Endothelial cell of umbilical vein (primary cell): ENCODE measurements around the gene CFAP69. TPM values are rescaled to one million over a fixed set of nuclear protein-coding genes. Genes with fewer than 3 reads are reported as not detected.

Experiments
- BruUV-seq: library from RNA; stranded (reverse); fragments of 400-500 nt; replicated peaks from 2 replicates; lab custom pipeline; 2021; lab: Mats Ljungman, UMichigan
- CTCF ChIA-PET: fragments of 300-600, 350-600 bp; sonication (Branson Sonifier 250); formaldehyde crosslinking; loops from one replicate; lab custom pipeline; 2021; ENCODE audit warnings: antibody characterized with exemption, inconsistent platforms; lab: Charles Lee
- POLR2A ChIA-PET: fragments of 300-600, 350-600 bp; sonication (Branson Sonifier 250); formaldehyde crosslinking; loops from one replicate; lab custom pipeline; 2021; ENCODE audit warnings: antibody characterized with exemption, inconsistent platforms; lab: Charles Lee
- DNase-seq: peaks from one replicate; pipeline ENCODE4 v3.0.0-alpha.2; 2011; ENCODE audit warnings: low read depth, low spot score
- FAIRE-seq: peaks from 2 replicates; lab custom pipeline; 2011; peaks lifted over from hg19 to GRCh38; lab: Jason Lieb, UNC
- H2AFZ ChIP-seq: 2 replicates; pipeline ENCODE4 v1.6.0; 2012; ENCODE audit warnings: low read depth, low read length, control low read depth, inconsistent platforms
- H3K27ac ChIP-seq: 2 replicates; pipeline ENCODE4 v1.5.1; 2011; ENCODE audit warnings: low read depth, mild to moderate bottlenecking, control low read depth, low read length, moderate library complexity; ENCODE audit not compliant: insufficient read depth
- H3K27me3 ChIP-seq, 2 experiments: 2 replicates each; pipeline versions ENCODE4 v1.6.0 to v1.6.1; 2011; ENCODE audit warnings: low read length in 2 of 2, mixed read lengths in 1 of 2; ENCODE audit not compliant: control insufficient read depth in 2 of 2, insufficient read depth in 2 of 2
- H3K36me3 ChIP-seq, 2 experiments: 2 replicates in 1 of 2; 3 replicates in 1 of 2; pipeline ENCODE4 v1.5.1; 2011; ENCODE audit warnings: low read length in 2 of 2, mild to moderate bottlenecking in 1 of 2, moderate library complexity in 1 of 2; ENCODE audit not compliant: control insufficient read depth in 2 of 2, insufficient read depth in 2 of 2; ENCODE audit errors: extremely low read depth in 1 of 2
- H3K4me1 ChIP-seq: 3 replicates; pipeline ENCODE4 v1.5.1; 2011; ENCODE audit warnings: mild to moderate bottlenecking, low read length; ENCODE audit not compliant: control insufficient read depth, insufficient read depth; ENCODE audit errors: extremely low read depth
- H3K4me2 ChIP-seq: 2 replicates; pipeline ENCODE4 v1.6.1; 2011; ENCODE audit warnings: low read length, control low read depth, mixed read lengths; ENCODE audit not compliant: insufficient read depth
- H3K4me3 ChIP-seq, 3 experiments: fragments of 200-600 bp in 1 of 3; sonication (generic), shearing (Covaris generic) in 1 of 3; replicated peaks in 1 of 3; 2 replicates each; pipeline ENCODE4 v1.5.1; 2011 to 2016; ENCODE audit warnings: control low read depth in 3 of 3, low read length in 3 of 3, mild to moderate bottlenecking in 2 of 3, inconsistent platforms in 1 of 3, low read depth in 1 of 3, moderate library complexity in 1 of 3; ENCODE audit not compliant: insufficient read depth in 1 of 3
- H3K79me2 ChIP-seq: 2 replicates; pipeline ENCODE4 v1.6.0; 2012; ENCODE audit warnings: low read length, inconsistent platforms; ENCODE audit not compliant: control insufficient read depth, insufficient read depth
- H3K9ac ChIP-seq: replicated peaks from 2 replicates; pipeline ENCODE3; 2011; ENCODE audit warnings: low read length, control low read depth; ENCODE audit not compliant: insufficient read depth; ENCODE audit errors: extremely low read depth
- H3K9me1 ChIP-seq: replicated peaks from 3 replicates; pipeline ENCODE4 v1.6.0; 2011; ENCODE audit warnings: mild to moderate bottlenecking, low read length; ENCODE audit not compliant: control insufficient read depth, insufficient read depth; ENCODE audit errors: extremely low read depth
- H3K9me3 ChIP-seq: replicated peaks from 2 replicates; pipeline ENCODE4 v1.5.1; 2012; ENCODE audit warnings: low read length, inconsistent platforms; ENCODE audit not compliant: control insufficient read depth, insufficient read depth
- H4K20me1 ChIP-seq: replicated peaks from 2 replicates; pipeline ENCODE3; 2011; ENCODE audit warnings: mild to moderate bottlenecking, low read length; ENCODE audit not compliant: control insufficient read depth, insufficient read depth; ENCODE audit errors: extremely low read depth
- EZH2 ChIP-seq: IDR thresholded peaks from 2 replicates; pipeline ENCODE4 v1.6.1; 2012; ENCODE audit warnings: borderline replicate concordance, low read depth, mild to moderate bottlenecking, moderate library complexity, low read length, inconsistent platforms; ENCODE audit not compliant: severe bottlenecking
- FOS ChIP-seq: IDR thresholded peaks from 2 replicates; pipeline ENCODE4 v1.6.1; 2011; ENCODE audit warnings: mild to moderate bottlenecking, low read length, moderate library complexity, borderline replicate concordance; ENCODE audit not compliant: insufficient read depth
- GATA2 ChIP-seq: IDR thresholded peaks from 2 replicates; pipeline ENCODE4 v1.7.0; 2011; ENCODE audit warnings: low read depth, mild to moderate bottlenecking, moderate library complexity, mixed read lengths, low read length; ENCODE audit not compliant: insufficient read length, insufficient read depth
- JUN ChIP-seq: IDR thresholded peaks from 2 replicates; pipeline ENCODE4 v1.6.1; 2011; ENCODE audit warnings: borderline replicate concordance, low read depth; ENCODE audit not compliant: insufficient read length, insufficient read depth
- MYC ChIP-seq: IDR thresholded peaks from one replicate; pipeline ENCODE4 v1.6.1; 2011; ENCODE audit warnings: mild to moderate bottlenecking, low read depth, low read length
- POLR2A ChIP-seq: IDR thresholded peaks from 2 replicates; pipeline ENCODE4 v1.6.1; 2012; ENCODE audit warnings: low read depth, mild to moderate bottlenecking, control low read depth, low read length
- POLR2AphosphoS5 ChIP-seq: IDR thresholded peaks from 2 replicates; pipeline ENCODE4 v1.6.1; 2012; ENCODE audit warnings: low read depth, mild to moderate bottlenecking, control low read depth, low read length, moderate library complexity; ENCODE audit not compliant: insufficient read depth
- dilution Hi-C: fragments of 300-500 bp; cut with MboI; formaldehyde crosslinking; loops from one replicate; pipeline ENCODE4 v1.15.0; 2019; ENCODE audit warnings: low sequenced_read_pairs; ENCODE audit not compliant: extremely low pct_ligation_motif_present
- intact Hi-C: fragments of 100-400 bp; cut with micrococcal nuclease; formaldehyde crosslinking; loops from one replicate; pipeline ENCODE4 v1.10.0; 2022
- polyA plus RNA-seq, 4 experiments: library from polyadenylated mRNA; depleted of rRNA in 3 of 4; stranded (reverse) in 3 of 4; unstranded in 1 of 4; fragments of >200 nt; gene quantifications; 2 replicates each; pipeline versions ENCODE4 v1.2.1 to v1.2.3, GENCODE V29; 2011 to 2012; ENCODE audit warnings: missing spikeins in 1 of 4
- total RNA-seq: library from RNA; stranded (reverse); gene quantifications from 2 replicates; pipeline ENCODE4 v1.2.3, GENCODE V29; 2021
- TF ChIP-seq, protein P1 (sequence below), 2 donors: IDR thresholded peaks; 1 replicate in 1 of 2; 2 replicates in 1 of 2; pipeline ENCODE4 v1.5.1; 2011; ENCODE audit warnings: low read length in 2 of 2, mild to moderate bottlenecking in 2 of 2, moderate library complexity in 2 of 2, control low read depth in 1 of 2, inconsistent platforms in 1 of 2, low read depth in 1 of 2; ENCODE audit not compliant: insufficient read depth in 1 of 2; ENCODE audit errors: extremely low read depth in 1 of 2

Gene CFAP69
- total and polyA plus RNA-seq, 2 donors (not counting 3 experiments of a cell fraction or from before 2014, with no cell fraction given): 0.81 to 4.4 TPM

DNA sequence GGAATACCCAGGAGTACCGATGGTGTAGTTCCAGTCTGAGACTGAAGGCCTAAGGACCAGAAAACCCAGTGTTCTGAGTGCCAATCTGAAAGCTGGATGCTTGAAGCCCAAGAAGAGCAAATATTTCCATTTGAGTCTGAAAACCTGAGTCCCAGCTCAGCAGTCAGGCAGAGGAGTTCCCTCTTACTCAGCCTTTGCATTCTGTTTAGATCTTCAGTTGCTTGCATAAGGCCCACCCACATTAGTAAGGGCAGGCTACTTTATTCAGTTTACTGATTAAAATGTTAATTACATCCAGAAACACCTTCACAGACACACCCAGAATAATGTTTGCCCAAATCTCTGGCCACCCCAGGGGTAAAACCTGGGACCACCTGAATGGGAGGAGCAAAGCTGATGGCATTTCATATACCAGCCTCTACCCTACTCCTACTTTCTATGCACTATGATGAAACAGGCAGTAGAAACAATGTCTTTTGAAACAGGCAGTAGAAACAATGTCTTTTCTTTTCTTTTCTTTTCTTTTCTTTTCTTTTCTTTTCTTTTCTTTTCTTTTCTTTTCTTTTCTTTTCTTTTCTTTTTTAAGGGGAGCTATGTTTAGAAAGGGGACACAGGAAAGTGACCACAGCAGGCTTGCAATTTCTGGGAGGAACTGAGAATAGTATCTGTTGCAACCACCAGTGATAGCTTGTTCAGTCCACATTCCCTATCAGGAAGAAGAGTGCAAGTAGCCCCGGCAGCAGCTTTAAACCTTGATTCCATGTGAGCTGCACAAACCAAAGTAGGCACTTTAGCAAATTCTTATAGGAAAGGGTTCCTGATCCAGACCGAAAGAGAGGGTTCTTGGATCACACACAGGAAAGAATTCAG lies 45.5 kb downstream of the CFAP69 start:
- dilution Hi-C loops (no loop called here), intact Hi-C loops (no loop called here)
- ChIA-PET CTCF (interaction anchor here (1.0 to 1.6 kb wide), 3 partner anchors 10 to 137 kb away, joined by 3 to 5 read pairs (median 4); no protein-coding TSS in a partner anchor), POLR2A (no interaction called here)
- H4K20me1 ChIP-seq: no peaks in the 10 kb centered on the region
- no peak overlapping the region for H3K4me2 ChIP-seq
- BruUV-seq: no TSS peak
- H3K79me2 ChIP-seq: no peaks in the 10 kb centered on the region
- no peaks in the 10 kb centered on the region for H3K4me1 ChIP-seq
- no peak overlapping the region for H3K4me3 ChIP-seq
- FAIRE-seq (no peak), DNase-seq (no peak)
- TF ChIP-seq EZH2 (no peak), FOS (no peak), JUN (no peak), MYC (no peak), GATA2 (no peak), POLR2AphosphoS5 (no peak), POLR2A (no peak)
- TF ChIP-seq, protein P1, sequence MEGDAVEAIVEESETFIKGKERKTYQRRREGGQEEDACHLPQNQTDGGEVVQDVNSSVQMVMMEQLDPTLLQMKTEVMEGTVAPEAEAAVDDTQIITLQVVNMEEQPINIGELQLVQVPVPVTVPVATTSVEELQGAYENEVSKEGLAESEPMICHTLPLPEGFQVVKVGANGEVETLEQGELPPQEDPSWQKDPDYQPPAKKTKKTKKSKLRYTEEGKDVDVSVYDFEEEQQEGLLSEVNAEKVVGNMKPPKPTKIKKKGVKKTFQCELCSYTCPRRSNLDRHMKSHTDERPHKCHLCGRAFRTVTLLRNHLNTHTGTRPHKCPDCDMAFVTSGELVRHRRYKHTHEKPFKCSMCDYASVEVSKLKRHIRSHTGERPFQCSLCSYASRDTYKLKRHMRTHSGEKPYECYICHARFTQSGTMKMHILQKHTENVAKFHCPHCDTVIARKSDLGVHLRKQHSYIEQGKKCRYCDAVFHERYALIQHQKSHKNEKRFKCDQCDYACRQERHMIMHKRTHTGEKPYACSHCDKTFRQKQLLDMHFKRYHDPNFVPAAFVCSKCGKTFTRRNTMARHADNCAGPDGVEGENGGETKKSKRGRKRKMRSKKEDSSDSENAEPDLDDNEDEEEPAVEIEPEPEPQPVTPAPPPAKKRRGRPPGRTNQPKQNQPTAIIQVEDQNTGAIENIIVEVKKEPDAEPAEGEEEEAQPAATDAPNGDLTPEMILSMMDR (IDR thresholded peaks at IDR 0.05; ENCODE audit: extremely low read depth in 1 of 2, insufficient read depth in 1 of 2, low read depth in 1 of 2, low read length in 2 of 2): no peak
- no peaks in the 10 kb centered on the region for H3K9me3 ChIP-seq
- no peak overlapping the region for H3K27ac ChIP-seq
- H3K27me3 ChIP-seq: no peaks in the 10 kb centered on the region
- H3K36me3 ChIP-seq: no peaks in the 10 kb centered on the region
- H3K9ac ChIP-seq: no peak overlapping the region
- no peaks in the 10 kb centered on the region for H3K9me1 ChIP-seq
- H2AFZ ChIP-seq: no peak overlapping the region
